Right forelimb (tissue), 1 donor: ENCODE results near the gene SPACA5.
"Not testable (repeated sequence)": the region's sequence is repeated elsewhere in the genome, so short reads cannot be mapped to it uniquely, and the experiment has no call there.

Source experiments
- DNase-seq: peaks from one replicate; pipeline ENCODE4 v3.0.0-alpha.2; 2018

SPACA5 gene

GRCh38 chrX:48022100-48022499, 15.3 kb downstream of the SPACA5 start:
- DNase-seq = no peak

GRCh38 chrX:48022738-48023137, 15.9 kb downstream of the SPACA5 start:
- DNase-seq = no peak

GRCh38 chrX:48025561-48025960, 18.8 kb downstream of the SPACA5 start:
- no peak for DNase-seq

GRCh38 chrX:48027545-48027944, 20.8 kb downstream of the SPACA5 start:
- DNase-seq = not testable (repeated sequence)

- DNase-seq = no peak
These were observed 21.3 kb downstream of the SPACA5 start for GRCh38 chrX:48028091-48028490.

GRCh38 chrX:48030237-48030636, 23.4 kb downstream of the SPACA5 start:
- DNase-seq = no peak

GRCh38 chrX:48030641-48031173, 23.9 kb downstream of the SPACA5 start:
- DNase-seq = not testable (repeated sequence)

- no peak for DNase-seq
These were observed 29.1 kb downstream of the SPACA5 start for GRCh38 chrX:48035891-48036290.

GRCh38 chrX:48043056-48043455, 36.3 kb downstream of the SPACA5 start:
- DNase-seq = no peak

GRCh38 chrX:48045410-48046311, 38.9 kb downstream of the SPACA5 start:
- DNase-seq = no peak

- no peak for DNase-seq
These were observed 40.1 kb downstream of the SPACA5 start for GRCh38 chrX:48046846-48047245.

GRCh38 chrX:48058621-48059295, 52.0 kb downstream of the SPACA5 start:
- DNase-seq = no peak

GRCh38 chrX:48059296-48059639, 52.5 kb downstream of the SPACA5 start:
- no peak for DNase-seq
